HepG2 (cell line): ENCODE data around the gene ANAPC5. TPM values are rescaled to one million over a fixed set of nuclear protein-coding genes. Genes with fewer than 3 reads are reported as not detected.
A peak's percentile ranks its signal among the peaks of the same experiment; 100 is the strongest.

Source experiments
- CREB1 ChIP-seq, 2 experiments: fragments of 450-650 bp in 1 of 2; IDR thresholded peaks; 2 replicates each; pipeline ENCODE4 v1.6.1; 2016 to 2017; ENCODE audit warnings: control low read depth in 1 of 2, mild to moderate bottlenecking in 1 of 2, missing compliant biosample characterization in 1 of 2, missing genetic modification characterization in 1 of 2
- FOXO1 ChIP-seq: sonication (generic); formaldehyde crosslinking; IDR thresholded peaks from 2 replicates; pipeline ENCODE4 v1.4.0; 2020; ENCODE audit warnings: missing genetic modification reagents
- MED8 ChIP-seq: sonication (generic); formaldehyde crosslinking; IDR thresholded peaks from 2 replicates; pipeline ENCODE4 v1.8.1; 2023; ENCODE audit warnings: mild to moderate bottlenecking, missing genetic modification reagents; ENCODE audit not compliant: insufficient replicate concordance
- MEIS2 ChIP-seq: sonication (generic); formaldehyde crosslinking; IDR thresholded peaks from 2 replicates; pipeline ENCODE4 v1.9.0; 2021; ENCODE audit warnings: mild to moderate bottlenecking, missing genetic modification reagents
- MIER3 ChIP-seq: IDR thresholded peaks from 2 replicates; pipeline ENCODE4 v1.6.1; 2016; ENCODE audit warnings: missing compliant biosample characterization, borderline replicate concordance
- MLXIP ChIP-seq: sonication (generic); formaldehyde crosslinking; IDR thresholded peaks from 2 replicates; pipeline ENCODE4 v1.9.0; 2021; ENCODE audit warnings: missing genetic modification reagents, borderline replicate concordance
- NFKBIZ ChIP-seq: IDR thresholded peaks from 2 replicates; pipeline ENCODE4 v1.6.1; 2018; ENCODE audit warnings: missing genetic modification reagents, missing compliant biosample characterization
- PRDM15 ChIP-seq: sonication (generic); formaldehyde crosslinking; IDR thresholded peaks from 2 replicates; pipeline ENCODE4 v1.4.0; 2020; ENCODE audit warnings: missing genetic modification reagents
- ZFYVE20 ChIP-seq: sonication (generic); formaldehyde crosslinking; IDR thresholded peaks from 2 replicates; pipeline ENCODE4 v1.8.0; 2023; ENCODE audit warnings: low read depth, mild to moderate bottlenecking, moderate library complexity, missing genetic modification reagents, borderline replicate concordance
- ZNF142 ChIP-seq: sonication (generic); formaldehyde crosslinking; IDR thresholded peaks from 2 replicates; pipeline ENCODE4 v1.4.0; 2020; ENCODE audit warnings: missing genetic modification reagents
- ZNF446 ChIP-seq: sonication (generic); formaldehyde crosslinking; IDR thresholded peaks from 2 replicates; pipeline ENCODE4 v1.5.0; 2020; ENCODE audit warnings: mild to moderate bottlenecking, missing genetic modification reagents
- ZNF512 ChIP-seq: sonication (generic); formaldehyde crosslinking; IDR thresholded peaks from 2 replicates; pipeline ENCODE4 v1.4.0; 2020; ENCODE audit warnings: mild to moderate bottlenecking, missing genetic modification reagents
- ZNF629 ChIP-seq: sonication (generic); formaldehyde crosslinking; conservative IDR thresholded peaks from 2 replicates; pipeline ENCODE4 v1.5.0; 2020; ENCODE audit warnings: missing genetic modification reagents
- polyA plus RNA-seq, 8 experiments: library from polyadenylated mRNA; depleted of rRNA in 3 of 8; stranded (reverse) in 7 of 8; unstranded in 1 of 8; fragments of >200 nt; fragmentation: Illumina TruSeq in 4 of 8; extraction: Trizol in 4 of 8; gene quantifications; 2 replicates each; pipeline versions ENCODE4 v1.2.1 to v1.2.3, GENCODE V29; 2011 to 2016; ENCODE audit warnings: low read depth in 4 of 8, missing spikeins in 1 of 8, mixed read lengths in 1 of 8; ENCODE audit not compliant: insufficient read depth in 1 of 8
- total RNA-seq, 5 experiments: library from RNA; depleted of rRNA; stranded (reverse); fragments of >200 nt; fragmentation: Illumina TruSeq; extraction: Trizol; gene quantifications; 2 replicates each; pipeline ENCODE4 v1.2.3, GENCODE V29; 2016; ENCODE audit warnings: low read depth in 1 of 5

ANAPC5 gene
- total and polyA plus RNA-seq, 2 of the 13 experiments (the other 11 are each of a cell fraction or from before 2014, with no cell fraction given) = 146 to 161 TPM

GRCh38 chr12:121295746-121296617 is 56.2 kb downstream of the ANAPC5 start (continued):
- TF ChIP-seq ZNF512 (CRISPR knock-in tag) (no peak), MEIS2 (no peak), MED8 (peak; percentile 27), MIER3 (no peak), FOXO1 (no peak), ZNF446 (CRISPR knock-in tag) (no peak), ZNF629 (no peak; the same call in 1 of the 2 replicates), PRDM15 (CRISPR knock-in tag) (no peak), ZNF142 (CRISPR knock-in tag) (no peak), CREB1 (IDR thresholded peaks at IDR 0.05) (no peak), CREB1 (CRISPR knock-in tag; IDR thresholded peaks at IDR 0.05) (no peak), ZFYVE20 (CRISPR knock-in tag) (0 out of 2 replicates have a peak, but pooled peaks have one; percentile 57), NFKBIZ (no peak), MLXIP (CRISPR knock-in tag) (no peak)
